Activated CD4-positive, alpha-beta T cell treated with anti-CD3 and anti-CD28 coated beads for 48 hours (primary cell): ENCODE results near the gene MGME1.

ENCODE experiments used
- DNase-seq: peaks from one replicate; pipeline ENCODE4 v3.0.0-alpha.2; 2020

Gene MGME1

GRCh38 chr20:18030020-18030419 lies 61.2 kb downstream of the MGME1 start:
- no peak for DNase-seq

GRCh38 chr20:18031050-18031449 lies 62.2 kb downstream of the MGME1 start:
- no peak for DNase-seq

GRCh38 chr20:18031888-18032509 lies 63.2 kb downstream of the MGME1 start:
- no peak for DNase-seq

- no peak for DNase-seq
Measured at GRCh38 chr20:18032977-18033892, 64.4 kb downstream of the MGME1 start.

- no peak for DNase-seq
Measured at GRCh38 chr20:18034039-18034438, 65.2 kb downstream of the MGME1 start.

GRCh38 chr20:18039063-18039462 lies 70.2 kb downstream of the MGME1 start:
- DNase-seq: no peak
